GM18519 (cell line): ENCODE measurements around the gene WTAP.
A peak's percentile ranks its signal among the peaks of the same experiment; 100 is the strongest.
"Not testable (repeated sequence)": the region's sequence is repeated elsewhere in the genome, so short reads cannot be mapped to it uniquely, and the experiment has no call there.

ENCODE experiments used
- ATAC-seq: cut with Tn5 transposase; IDR thresholded peaks from one replicate; pipeline ENCODE4 v1.9.1; 2021; ENCODE audit warnings: mild to moderate bottlenecking, moderate library complexity; ENCODE audit not compliant: unreplicated experiment, low FRiP score

The WTAP gene

GRCh38 chr6:159693128-159693893 is 34.0 kb upstream of the WTAP start, which contains the start of gene SOD2:
Gene SOD2 (minus strand): TSS chr6:159693241. CDS start chr6:159693167, 74 bp downstream.
- peak; percentile 69 for ATAC-seq

GRCh38 chr6:159693894-159694545 is 33.3 kb upstream of the WTAP start:
- ATAC-seq = no peak

GRCh38 chr6:159695984-159696383 is 31.3 kb upstream of the WTAP start:
- ATAC-seq = no peak

- ATAC-seq = no peak
Measured at GRCh38 chr6:159700970-159701369, 26.3 kb upstream of the WTAP start.

GRCh38 chr6:159701413-159701999 is 25.8 kb upstream of the WTAP start:
- ATAC-seq = no peak

- ATAC-seq = not testable (repeated sequence)
Measured at GRCh38 chr6:159710603-159711002, 16.7 kb upstream of the WTAP start.

- ATAC-seq = not testable (repeated sequence)
Measured at GRCh38 chr6:159712389-159712788, 14.9 kb upstream of the WTAP start.

- ATAC-seq = no peak
Measured at GRCh38 chr6:159713984-159714383, 13.3 kb upstream of the WTAP start.

- no peak for ATAC-seq
Measured at GRCh38 chr6:159714404-159714803, 12.9 kb upstream of the WTAP start.

GRCh38 chr6:159715166-159715565 is 12.1 kb upstream of the WTAP start:
- ATAC-seq = no peak

- no peak for ATAC-seq
Measured at GRCh38 chr6:159715605-159716004, 11.7 kb upstream of the WTAP start.

- no peak for ATAC-seq
Measured at GRCh38 chr6:159716247-159717096, 10.8 kb upstream of the WTAP start.

- no peak for ATAC-seq
Measured at GRCh38 chr6:159718634-159719033, 8.7 kb upstream of the WTAP start.

- no peak for ATAC-seq
Measured at GRCh38 chr6:159719287-159719686, 8.0 kb upstream of the WTAP start.

GRCh38 chr6:159720708-159721107 is 6.6 kb upstream of the WTAP start:
- no peak for ATAC-seq

GRCh38 chr6:159721981-159722380 is 5.3 kb upstream of the WTAP start:
- not testable (repeated sequence) for ATAC-seq

GRCh38 chr6:159722655-159723054 is 4.7 kb upstream of the WTAP start:
- ATAC-seq = no peak

GRCh38 chr6:159723259-159723658 is 4.0 kb upstream of the WTAP start:
- no peak for ATAC-seq

GRCh38 chr6:159724778-159725177 is 2.5 kb upstream of the WTAP start:
- no peak for ATAC-seq

GRCh38 chr6:159725208-159725607 is 2.1 kb upstream of the WTAP start:
- not testable (repeated sequence) for ATAC-seq
